ENCODE data around the gene MICAL3. TPM values are rescaled to one million over a fixed set of nuclear protein-coding genes. Genes with fewer than 3 reads are reported as not detected.

Gene MICAL3
- total RNA-seq, 1 donor from 2014 or later = 29.0 TPM

DNA sequence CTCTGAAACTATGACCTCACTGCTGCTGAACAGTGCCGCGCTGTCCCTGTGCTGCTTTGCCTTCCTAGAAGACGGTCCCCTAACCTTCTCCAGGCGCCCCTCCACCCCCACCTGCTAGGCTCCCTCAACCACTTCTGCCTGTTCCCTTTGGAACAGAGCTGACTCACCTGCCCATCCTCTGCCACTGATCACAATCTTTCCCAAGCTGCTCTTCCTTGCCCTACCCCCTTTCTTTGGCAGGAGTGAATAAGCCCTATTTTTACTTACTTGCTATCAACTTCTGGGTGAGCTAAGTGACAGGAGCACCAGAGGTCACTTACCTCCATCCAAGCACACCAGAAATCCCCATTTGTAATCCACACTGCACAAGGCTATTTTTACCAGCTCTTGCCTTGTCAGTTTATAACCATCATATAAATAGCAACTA, 134.1 kb downstream of the MICAL3 start:
- DNase-seq (ENCODE audit: low read depth in 2 of 2) = peak in 1 of 2 donors; percentile 16

- peak; percentile 15 to 37 for DNase-seq (ENCODE audit: low read depth in 2 of 2)
Observed at GRCh38 chr22:17888855-17889254, 135.5 kb downstream of the MICAL3 start.

- no peak for DNase-seq (ENCODE audit: low read depth in 2 of 2)
Observed at GRCh38 chr22:17888439-17888838, 135.9 kb downstream of the MICAL3 start.

DNA sequence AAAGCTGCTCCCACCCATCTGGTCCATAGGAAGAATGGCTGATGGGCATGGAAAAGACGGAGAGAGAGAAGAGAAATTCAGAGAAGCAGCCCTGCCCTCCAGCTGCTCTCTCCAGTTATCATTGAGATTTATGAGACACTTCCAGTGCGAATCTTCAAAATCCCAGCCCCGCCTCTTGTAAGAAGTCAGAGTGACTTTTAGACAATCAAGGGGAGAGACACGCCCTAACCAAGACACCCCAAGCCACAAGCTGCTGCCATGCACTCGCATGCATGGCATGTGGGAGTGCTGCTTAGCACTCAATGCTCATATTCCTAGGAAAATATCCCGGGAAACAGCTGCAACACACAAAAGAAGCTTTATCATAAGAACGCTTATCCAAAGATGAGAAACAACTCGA, 139.5 kb downstream of the MICAL3 start:
- no peak for DNase-seq (ENCODE audit: low read depth in 2 of 2)

- DNase-seq (ENCODE audit: low read depth in 2 of 2) = peak in 1 of 2 donors; percentile 9
Observed at GRCh38 chr22:17884084-17884483, 140.3 kb downstream of the MICAL3 start.

GRCh38 chr22:17883356-17883755, 141.0 kb downstream of the MICAL3 start:
- no peak for DNase-seq (ENCODE audit: low read depth in 2 of 2)

DNA sequence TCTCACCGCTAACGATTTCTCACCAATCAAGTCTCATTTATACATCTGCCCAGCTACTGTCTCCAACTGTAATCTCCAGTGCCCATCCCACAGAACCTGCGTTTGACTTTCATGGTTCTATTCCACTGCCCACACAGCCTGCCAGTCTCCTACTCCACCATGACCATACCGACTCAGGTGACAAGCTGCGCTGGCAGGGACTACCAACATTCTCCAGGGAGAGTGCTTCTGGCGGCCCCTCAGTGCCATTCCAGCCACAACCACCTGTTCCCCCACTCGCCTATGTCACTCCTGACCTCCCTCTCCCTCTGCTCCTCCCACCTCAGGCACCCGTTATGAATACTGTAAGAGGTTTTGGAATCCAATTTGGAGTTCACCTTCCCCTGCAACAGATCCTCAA, 141.6 kb downstream of the MICAL3 start:
- DNase-seq (ENCODE audit: low read depth in 2 of 2) = no peak

DNA sequence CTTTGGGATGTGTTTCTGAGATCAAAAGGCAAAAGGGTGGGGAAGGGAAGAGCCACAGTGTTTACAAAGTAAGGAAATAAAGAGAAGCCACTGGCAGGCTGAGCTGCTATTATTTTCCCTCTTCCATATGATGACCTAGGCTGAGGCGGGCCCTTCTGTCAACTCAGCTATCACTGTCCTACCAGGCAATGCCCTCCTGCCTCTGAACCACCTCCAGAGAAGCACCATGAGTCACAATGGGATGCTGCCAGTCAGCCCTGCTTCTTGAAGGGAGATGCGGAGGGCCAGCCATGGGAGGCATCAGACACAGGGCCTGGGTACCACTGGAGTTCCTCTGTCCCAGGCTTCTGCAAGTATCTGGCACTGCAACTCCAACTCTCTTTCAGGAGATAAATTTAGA, 142.2 kb downstream of the MICAL3 start:
- no peak for DNase-seq (ENCODE audit: low read depth in 2 of 2)

DNA sequence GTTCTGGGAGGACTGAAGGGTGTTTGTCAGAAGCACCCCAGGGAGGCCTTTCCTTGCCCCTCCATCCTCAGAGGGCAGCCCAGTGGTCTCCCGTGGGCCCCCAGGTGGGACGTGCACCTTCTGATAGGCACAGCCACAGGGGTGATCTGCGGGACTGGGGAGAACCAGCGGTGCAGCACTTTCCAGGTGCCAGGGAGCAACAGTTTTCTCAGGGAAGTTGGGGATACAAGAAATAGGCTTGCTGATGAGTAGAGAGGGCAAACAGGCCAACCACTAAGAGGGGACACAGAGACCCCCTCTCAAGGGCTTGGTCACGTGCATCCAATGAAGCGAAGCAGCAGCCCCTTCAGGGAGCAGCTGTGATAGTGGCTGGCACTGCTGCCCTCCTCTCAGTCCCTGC, 143.0 kb downstream of the MICAL3 start:
- no peak for DNase-seq (ENCODE audit: low read depth in 2 of 2)

DNA sequence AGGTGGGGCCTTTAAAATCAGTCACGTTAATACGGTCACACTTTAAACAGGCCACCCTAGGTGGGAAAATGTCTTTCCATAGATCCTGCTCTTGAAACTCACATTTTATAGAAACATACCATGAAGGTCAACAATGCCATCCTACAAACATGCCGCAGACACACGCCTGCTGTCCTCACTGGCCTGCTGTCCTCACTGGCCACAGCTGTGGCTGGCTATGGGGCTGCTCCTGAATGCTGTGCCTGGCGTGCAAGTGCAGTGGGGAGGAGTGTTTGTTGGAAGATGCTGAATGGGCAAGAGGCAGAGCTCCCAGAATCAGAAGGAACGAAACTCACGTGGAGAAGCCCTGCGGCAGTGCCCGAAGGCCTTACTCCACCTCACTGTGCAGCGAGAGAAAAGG, 143.9 kb downstream of the MICAL3 start:
- no peak for DNase-seq (ENCODE audit: low read depth in 2 of 2)

GRCh38 chr22:17880020-17880419, 144.3 kb downstream of the MICAL3 start:
- DNase-seq (ENCODE audit: low read depth in 2 of 2) = no peak

DNA sequence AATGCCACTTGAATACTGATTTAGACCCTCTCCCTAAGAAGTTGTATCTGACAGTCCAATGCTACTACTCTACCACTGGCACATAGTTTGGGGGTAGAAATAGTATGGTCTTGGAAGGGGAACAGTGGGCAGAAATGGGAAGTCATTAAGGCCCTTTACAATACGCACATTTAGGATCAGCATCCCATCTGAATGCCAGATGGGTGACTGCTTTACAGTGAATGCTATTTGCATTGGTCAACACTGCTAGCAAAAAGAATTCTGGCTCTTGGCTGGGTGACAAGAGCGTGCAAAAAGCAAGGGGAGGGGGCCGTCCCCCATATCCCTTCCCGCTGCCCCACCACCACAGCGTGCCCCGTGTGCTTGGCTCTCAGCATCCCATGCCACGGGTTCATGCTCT, 145.4 kb downstream of the MICAL3 start:
- DNase-seq (ENCODE audit: low read depth in 2 of 2) = no peak

DNA sequence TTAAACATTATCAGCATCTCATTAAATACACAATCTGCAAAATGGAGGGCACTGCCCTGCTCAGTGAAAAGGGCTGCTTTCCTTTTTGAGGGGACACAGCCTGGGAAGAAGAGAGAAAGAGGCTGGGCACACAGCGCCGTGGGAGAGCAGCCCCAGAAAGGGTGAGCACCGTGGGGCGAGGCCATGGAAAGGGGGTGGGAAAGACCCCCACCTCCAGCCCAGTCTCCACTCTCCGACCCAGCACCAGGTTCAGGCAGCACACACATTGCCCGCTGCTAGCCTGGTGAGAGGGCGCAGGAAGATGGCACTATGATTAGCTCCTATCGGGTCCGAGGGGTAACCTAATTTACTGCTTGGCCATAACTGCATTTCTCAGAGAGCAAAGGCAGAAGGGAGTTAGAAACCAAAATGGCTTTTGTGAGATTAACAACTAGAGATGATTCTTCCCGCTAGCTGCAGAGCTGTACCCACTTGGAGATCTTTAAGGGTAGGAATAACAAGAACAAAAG, 146.1 kb downstream of the MICAL3 start:
- no peak for DNase-seq (ENCODE audit: low read depth in 2 of 2)

- DNase-seq (ENCODE audit: low read depth in 2 of 2) = peak in 1 of 2 donors; percentile 14
Observed at GRCh38 chr22:17876878-17877855, 147.2 kb downstream of the MICAL3 start.

- peak in 1 of 2 donors; percentile 6 for DNase-seq (ENCODE audit: low read depth in 2 of 2)
Observed at GRCh38 chr22:17876306-17876831, 148.0 kb downstream of the MICAL3 start.

- no peak for DNase-seq (ENCODE audit: low read depth in 2 of 2)
Observed at GRCh38 chr22:17875631-17876030, 148.7 kb downstream of the MICAL3 start.

- no peak for DNase-seq (ENCODE audit: low read depth in 2 of 2)
Observed at GRCh38 chr22:17875156-17875555, 149.2 kb downstream of the MICAL3 start.

GRCh38 chr22:17874231-17874905, 150.0 kb downstream of the MICAL3 start:
- peak in 1 of 2 donors; percentile 15 for DNase-seq (ENCODE audit: low read depth in 2 of 2)

- DNase-seq (ENCODE audit: low read depth in 2 of 2) = no peak
Observed at GRCh38 chr22:17873804-17874203, 150.6 kb downstream of the MICAL3 start.

DNA sequence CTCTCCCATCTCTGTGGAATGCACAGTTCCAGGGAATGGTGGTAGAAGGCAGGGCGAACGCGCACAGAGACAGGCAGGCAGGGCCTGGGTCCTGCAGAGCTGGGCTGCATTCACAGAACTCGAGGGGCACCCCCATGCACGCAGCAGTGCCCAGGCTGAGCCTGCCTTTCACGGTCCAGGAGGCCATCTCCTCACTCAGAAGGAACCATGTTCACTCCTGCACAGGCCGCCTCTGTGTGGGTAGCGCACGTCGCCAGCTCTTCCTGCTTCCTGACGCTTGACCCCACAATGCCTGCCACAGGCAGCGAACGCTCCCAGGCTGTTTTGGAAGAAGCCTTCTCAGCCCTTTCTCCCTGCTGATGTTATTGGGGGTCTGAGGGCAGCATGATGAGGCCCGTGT, 151.2 kb downstream of the MICAL3 start:
- no peak for DNase-seq (ENCODE audit: low read depth in 2 of 2)

GRCh38 chr22:17872471-17872870, 151.9 kb downstream of the MICAL3 start:
- no peak for DNase-seq (ENCODE audit: low read depth in 2 of 2)
